ENCODE results near the gene CSTB.
A peak's percentile ranks its signal among the peaks of the same experiment; 100 is the strongest.

CSTB gene

DNA sequence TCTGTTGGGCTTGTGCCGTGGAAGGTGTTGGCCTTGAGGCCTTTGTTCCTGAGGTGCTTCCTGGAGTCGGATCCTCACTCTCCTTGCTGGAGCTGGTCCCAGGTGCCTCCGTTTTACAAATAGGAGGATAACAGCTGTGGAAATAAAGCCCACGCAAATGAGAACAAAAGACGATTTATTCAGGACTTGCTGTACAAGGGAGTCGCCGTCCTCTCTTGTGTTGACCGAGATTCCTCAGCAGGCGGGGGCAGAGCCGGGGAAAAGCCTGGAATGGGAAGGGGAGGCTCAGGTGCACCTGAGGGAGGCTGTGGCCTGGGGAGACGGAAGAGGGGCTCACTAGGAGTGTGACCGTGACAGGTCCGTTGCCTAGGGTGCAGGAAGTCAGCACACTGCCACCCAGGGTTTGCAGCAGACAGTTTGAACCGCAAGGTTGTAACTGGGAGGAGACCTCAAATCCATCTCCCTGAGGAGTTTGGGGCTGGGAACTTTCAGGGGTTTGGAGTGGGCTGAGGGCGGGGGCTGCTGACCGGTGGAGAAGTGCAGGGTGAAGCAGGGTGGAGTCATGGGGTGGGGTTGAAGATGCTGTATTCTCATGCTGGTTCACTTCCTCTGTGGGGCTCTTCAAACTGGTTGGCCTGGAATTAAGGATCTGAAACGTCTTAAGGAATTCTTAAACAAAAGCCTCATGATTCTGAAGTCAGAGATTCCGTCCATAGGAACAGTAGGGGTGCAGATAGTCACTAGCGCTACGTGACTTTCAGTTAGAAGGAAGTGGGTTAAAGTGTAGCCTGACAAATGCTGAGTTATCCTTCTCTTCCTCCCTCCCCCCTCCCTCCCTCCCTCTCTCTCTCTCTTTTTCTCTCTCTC is 2.6 kb upstream of the CSTB start:
- Histone ChIP-seq H3K4me1 (ENCODE audit: control insufficient read depth, insufficient read depth, low read length) (peaks cover 5% of the 10 kb centered on the region), H3K4me3 (ENCODE audit: low read length) (no peak overlapping the region), H3K27ac (ENCODE audit: low read depth, low read length) (no peak overlapping the region), H3K36me3 (ENCODE audit: control insufficient read depth, insufficient read depth, low read length) (peaks cover 4% of the 10 kb centered on the region), H3K27me3 (ENCODE audit: control insufficient read depth, insufficient read depth, low read length) (no peaks in the 10 kb centered on the region), H3K9ac (ENCODE audit: low read length) (no peak overlapping the region)

- Histone ChIP-seq H3K36me3 (ENCODE audit: control insufficient read depth, insufficient read depth, low read length) (peaks cover 9% of the 10 kb centered on the region), H3K4me3 (ENCODE audit: low read length) (no peak overlapping the region), H3K9ac (ENCODE audit: low read length) (no peak overlapping the region), H3K27ac (ENCODE audit: low read depth, low read length) (no peak overlapping the region), H3K27me3 (ENCODE audit: control insufficient read depth, insufficient read depth, low read length) (no peaks in the 10 kb centered on the region), H3K4me1 (ENCODE audit: control insufficient read depth, insufficient read depth, low read length) (peaks cover 5% of the 10 kb centered on the region)
Observed at GRCh38 chr21:43777953-43778352, 1.8 kb upstream of the CSTB start.

DNA sequence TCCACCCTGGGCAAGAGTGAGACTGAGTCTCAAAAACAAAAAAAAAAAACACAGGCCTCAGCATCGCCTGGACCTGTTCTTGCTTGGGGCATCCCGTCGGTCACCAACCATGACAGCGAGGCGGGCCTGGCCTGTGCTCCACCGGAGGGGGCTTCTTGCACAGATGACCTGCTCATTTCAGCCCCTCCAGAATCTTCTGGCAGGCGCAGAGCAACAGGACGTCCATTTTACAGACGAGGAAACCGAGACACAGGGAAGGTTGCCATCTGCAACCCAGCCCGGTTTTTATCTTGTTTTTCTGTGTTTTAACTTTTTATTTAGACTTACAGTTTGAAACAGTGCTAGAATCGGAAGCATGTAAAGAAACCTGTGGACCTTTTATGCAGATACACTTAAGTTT is 918 bp downstream of the CSTB start:
- H3K9ac ChIP-seq (ENCODE audit: low read length): no peak overlapping the region
- H3K4me1 ChIP-seq (ENCODE audit: control insufficient read depth, insufficient read depth, low read length): peaks cover 5% of the 10 kb centered on the region
- H3K36me3 ChIP-seq (ENCODE audit: control insufficient read depth, insufficient read depth, low read length): peaks cover 9% of the 10 kb centered on the region
- H3K27me3 ChIP-seq (ENCODE audit: control insufficient read depth, insufficient read depth, low read length): no peaks in the 10 kb centered on the region
- peak overlapping the region; percentile 89 for H3K4me3 ChIP-seq (ENCODE audit: low read length)
- H3K27ac ChIP-seq (ENCODE audit: low read depth, low read length): no peak overlapping the region

DNA sequence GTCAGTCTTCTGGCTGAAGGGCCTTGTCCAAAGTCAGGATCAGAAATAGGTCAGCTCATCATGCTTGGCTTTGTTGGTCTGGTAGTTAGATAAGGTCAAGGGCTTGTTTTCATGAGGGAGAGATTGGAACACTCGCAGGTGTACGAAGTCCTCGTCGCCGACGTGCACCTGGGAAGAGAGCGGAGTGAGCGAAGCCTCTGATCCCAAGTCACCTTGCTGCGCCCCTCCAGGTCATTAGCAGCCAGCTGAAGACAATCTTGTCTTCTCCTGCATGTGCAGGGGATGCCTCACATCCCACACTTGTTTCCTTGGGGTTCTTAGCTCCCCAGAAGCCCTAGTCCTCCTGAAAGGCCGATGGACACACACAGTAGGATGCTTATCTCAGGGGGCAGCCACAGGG is 1.9 kb downstream of the CSTB start:
- peaks cover 9% of the 10 kb centered on the region for H3K36me3 ChIP-seq (ENCODE audit: control insufficient read depth, insufficient read depth, low read length)
- H3K4me3 ChIP-seq (ENCODE audit: low read length): no peak overlapping the region
- no peaks in the 10 kb centered on the region for H3K27me3 ChIP-seq (ENCODE audit: control insufficient read depth, insufficient read depth, low read length)
- no peak overlapping the region for H3K27ac ChIP-seq (ENCODE audit: low read depth, low read length)
- peaks cover 5% of the 10 kb centered on the region for H3K4me1 ChIP-seq (ENCODE audit: control insufficient read depth, insufficient read depth, low read length)
- H3K9ac ChIP-seq (ENCODE audit: low read length): no peak overlapping the region

GRCh38 chr21:43772425-43772821 is 3.7 kb downstream of the CSTB start:
- H3K9ac ChIP-seq (ENCODE audit: low read length): no peak overlapping the region
- no peaks in the 10 kb centered on the region for H3K27me3 ChIP-seq (ENCODE audit: control insufficient read depth, insufficient read depth, low read length)
- H3K36me3 ChIP-seq (ENCODE audit: control insufficient read depth, insufficient read depth, low read length): peaks cover 9% of the 10 kb centered on the region
- peaks cover 5% of the 10 kb centered on the region for H3K4me1 ChIP-seq (ENCODE audit: control insufficient read depth, insufficient read depth, low read length)
- no peak overlapping the region for H3K27ac ChIP-seq (ENCODE audit: low read depth, low read length)
- H3K4me3 ChIP-seq (ENCODE audit: low read length): no peak overlapping the region

DNA sequence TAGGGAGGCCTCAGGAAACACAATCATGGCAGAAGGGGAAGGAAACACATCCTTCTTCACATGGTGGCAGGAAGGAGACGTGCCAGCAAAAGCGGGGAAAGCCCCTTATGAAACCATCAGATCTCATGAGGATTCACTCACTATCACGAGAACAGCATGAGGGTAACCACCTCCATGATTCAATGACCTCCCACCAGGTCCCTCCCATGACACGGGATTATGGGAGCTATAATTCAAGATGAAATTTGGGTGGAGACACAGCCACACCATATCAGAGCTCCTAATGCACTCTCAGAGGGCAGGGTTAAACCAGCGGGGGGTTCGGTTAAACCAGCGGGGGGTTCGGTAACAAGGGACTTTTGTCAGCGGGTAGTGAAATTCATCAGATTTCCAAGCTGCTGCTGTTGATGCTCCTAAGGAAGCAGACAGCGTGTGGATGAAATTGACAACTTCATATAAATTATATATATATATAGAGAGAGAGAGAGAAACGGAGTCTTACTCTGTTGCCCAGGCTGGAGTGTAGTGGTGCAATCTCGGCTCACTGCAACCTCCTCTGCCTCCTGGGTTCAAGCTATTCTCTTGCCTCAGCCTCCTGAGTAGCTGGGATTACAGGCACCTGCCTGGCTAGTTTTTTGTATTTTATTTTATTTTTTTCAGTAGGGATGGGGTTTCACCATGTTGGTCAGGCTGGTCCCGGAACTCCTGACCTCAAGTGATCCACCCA is 4.2 kb downstream of the CSTB start:
- Histone ChIP-seq H3K27me3 (ENCODE audit: control insufficient read depth, insufficient read depth, low read length) (no peaks in the 10 kb centered on the region), H3K4me3 (ENCODE audit: low read length) (no peak overlapping the region), H3K9ac (ENCODE audit: low read length) (no peak overlapping the region), H3K27ac (ENCODE audit: low read depth, low read length) (no peak overlapping the region), H3K4me1 (ENCODE audit: control insufficient read depth, insufficient read depth, low read length) (peaks cover 8% of the 10 kb centered on the region), H3K36me3 (ENCODE audit: control insufficient read depth, insufficient read depth, low read length) (peaks cover 9% of the 10 kb centered on the region)

GRCh38 chr21:43771199-43771675 is 4.9 kb downstream of the CSTB start:
- Histone ChIP-seq H3K4me3 (ENCODE audit: low read length) (no peak overlapping the region), H3K27ac (ENCODE audit: low read depth, low read length) (no peak overlapping the region)

DNA sequence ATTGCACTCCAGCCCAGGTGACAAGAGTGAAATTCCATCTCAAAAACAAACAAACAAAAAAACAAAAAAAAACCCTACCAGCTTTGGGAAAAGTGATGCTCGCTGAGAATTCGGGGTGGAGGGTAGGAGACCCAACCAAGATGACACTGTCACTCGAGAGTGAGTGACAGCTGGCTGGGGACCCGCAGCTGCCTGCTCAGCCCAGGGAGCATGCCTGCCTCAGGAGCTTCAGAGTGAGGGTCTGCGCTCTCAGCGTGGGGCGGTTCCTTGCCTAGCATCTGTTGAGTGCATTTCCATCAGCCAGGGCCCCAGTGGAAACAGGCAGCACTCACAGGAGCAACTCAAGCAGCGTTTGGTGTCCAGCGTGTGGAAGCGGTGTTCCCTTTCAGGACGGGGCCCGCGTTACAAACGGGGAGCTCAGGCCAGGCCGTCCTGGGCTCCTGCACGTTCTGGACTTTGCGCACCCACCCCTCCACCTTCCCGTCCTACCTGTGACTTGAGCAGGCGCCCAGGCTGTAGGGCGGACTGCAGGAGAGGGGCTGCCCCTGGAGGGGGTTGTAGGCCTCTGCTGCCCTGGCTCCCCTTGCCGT is 5.9 kb downstream of the CSTB start:
- peaks cover 9% of the 10 kb centered on the region for H3K36me3 ChIP-seq (ENCODE audit: control insufficient read depth, insufficient read depth, low read length)
- H3K4me3 ChIP-seq (ENCODE audit: low read length): no peak overlapping the region
- no peaks in the 10 kb centered on the region for H3K27me3 ChIP-seq (ENCODE audit: control insufficient read depth, insufficient read depth, low read length)
- H3K27ac ChIP-seq (ENCODE audit: low read depth, low read length): no peak overlapping the region
- H3K9ac ChIP-seq (ENCODE audit: low read length): no peak overlapping the region
- H3K4me1 ChIP-seq (ENCODE audit: control insufficient read depth, insufficient read depth, low read length): peaks cover 3% of the 10 kb centered on the region

More at GRCh38 chr21:43771199-43771675, 4.9 kb downstream of the CSTB start:
- Histone ChIP-seq H3K9ac (ENCODE audit: low read length) (no peak overlapping the region), H3K27me3 (ENCODE audit: control insufficient read depth, insufficient read depth, low read length) (no peaks in the 10 kb centered on the region), H3K36me3 (ENCODE audit: control insufficient read depth, insufficient read depth, low read length) (peaks cover 9% of the 10 kb centered on the region), H3K4me1 (ENCODE audit: control insufficient read depth, insufficient read depth, low read length) (peaks cover 8% of the 10 kb centered on the region)

GRCh38 chr21:43769325-43769958 is 6.7 kb downstream of the CSTB start:
- no peak overlapping the region for H3K4me3 ChIP-seq (ENCODE audit: low read length)
- no peaks in the 10 kb centered on the region for H3K27me3 ChIP-seq (ENCODE audit: control insufficient read depth, insufficient read depth, low read length)
- peaks cover 3% of the 10 kb centered on the region for H3K4me1 ChIP-seq (ENCODE audit: control insufficient read depth, insufficient read depth, low read length)
- no peak overlapping the region for H3K27ac ChIP-seq (ENCODE audit: low read depth, low read length)
- H3K36me3 ChIP-seq (ENCODE audit: control insufficient read depth, insufficient read depth, low read length): peaks cover 9% of the 10 kb centered on the region
- no peak overlapping the region for H3K9ac ChIP-seq (ENCODE audit: low read length)

- Histone ChIP-seq H3K4me1 (ENCODE audit: control insufficient read depth, insufficient read depth, low read length) (peaks cover 3% of the 10 kb centered on the region), H3K27ac (ENCODE audit: low read depth, low read length) (no peak overlapping the region), H3K9ac (ENCODE audit: low read length) (no peak overlapping the region), H3K4me3 (ENCODE audit: low read length) (no peak overlapping the region), H3K27me3 (ENCODE audit: control insufficient read depth, insufficient read depth, low read length) (no peaks in the 10 kb centered on the region), H3K36me3 (ENCODE audit: control insufficient read depth, insufficient read depth, low read length) (peaks cover 6% of the 10 kb centered on the region)
Observed at GRCh38 chr21:43768868-43769167, 7.3 kb downstream of the CSTB start.

DNA sequence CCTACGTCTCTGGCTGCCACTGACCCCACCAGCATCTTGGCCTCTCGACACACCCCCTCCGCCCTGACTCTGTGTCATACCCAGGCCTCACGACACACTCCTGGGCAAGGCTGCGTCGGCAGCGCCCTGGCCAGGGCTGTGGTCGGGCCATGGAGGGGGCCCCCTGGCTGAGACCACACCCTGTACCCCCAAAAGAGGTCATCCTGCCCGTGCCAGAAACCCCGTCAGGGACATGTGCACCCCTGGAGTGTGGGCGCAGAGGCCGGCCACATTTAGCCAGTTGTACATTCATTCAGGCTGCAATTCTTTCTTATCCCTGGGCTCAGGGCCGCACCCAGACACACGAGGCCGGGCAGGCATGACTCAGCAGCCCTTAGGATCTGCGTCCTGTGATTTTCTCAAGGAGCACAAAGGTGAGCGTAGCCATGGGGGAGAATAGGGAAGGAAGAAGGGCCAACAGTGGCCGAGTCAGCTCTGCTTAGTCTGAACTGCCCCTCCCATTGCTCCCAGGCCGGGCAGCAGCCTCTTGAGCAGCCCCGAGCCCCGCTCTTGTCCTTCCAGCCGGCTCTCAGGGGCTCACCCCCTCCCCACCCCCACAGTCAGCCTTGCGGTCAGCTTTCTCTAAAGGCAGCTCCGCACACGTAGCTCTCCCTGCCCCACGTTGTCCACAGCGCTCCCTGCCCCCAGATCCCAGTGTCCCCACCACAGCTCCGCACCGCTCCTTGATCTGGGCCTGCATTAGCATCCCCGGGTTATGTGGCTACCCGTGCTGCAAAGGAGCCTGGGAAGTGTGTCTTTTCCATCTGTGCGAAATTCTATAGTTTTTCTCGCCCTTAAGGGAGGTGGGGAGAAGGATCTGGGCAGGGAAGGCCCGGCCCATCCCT is 7.9 kb downstream of the CSTB start:
- Histone ChIP-seq H3K27me3 (ENCODE audit: control insufficient read depth, insufficient read depth, low read length) (no peaks in the 10 kb centered on the region), H3K27ac (ENCODE audit: low read depth, low read length) (no peak overlapping the region), H3K4me3 (ENCODE audit: low read length) (no peak overlapping the region), H3K4me1 (ENCODE audit: control insufficient read depth, insufficient read depth, low read length) (peaks cover 3% of the 10 kb centered on the region), H3K9ac (ENCODE audit: low read length) (no peak overlapping the region), H3K36me3 (ENCODE audit: control insufficient read depth, insufficient read depth, low read length) (peaks cover 3% of the 10 kb centered on the region)
